HG02943 (cell line): Measurements from ENCODE around the gene PLEKHA4.
"Not testable (repeated sequence)": the region's sequence is repeated elsewhere in the genome, so short reads cannot be mapped to it uniquely, and the experiment has no call there.

ENCODE experiments used
- ATAC-seq: cut with Tn5 transposase; IDR thresholded peaks from one replicate; pipeline ENCODE4 v1.9.1; 2021; ENCODE audit warnings: mild to moderate bottlenecking, low read depth, moderate library complexity; ENCODE audit not compliant: unreplicated experiment

Gene PLEKHA4

GRCh38 chr19:48890551-48890950, 22.1 kb upstream of the PLEKHA4 start:
- no peak for ATAC-seq

- not testable (repeated sequence) for ATAC-seq
These were observed 21.1 kb upstream of the PLEKHA4 start for GRCh38 chr19:48889496-48889895.

GRCh38 chr19:48887861-48888612, 19.6 kb upstream of the PLEKHA4 start:
- no peak for ATAC-seq

GRCh38 chr19:48883726-48884125, 15.3 kb upstream of the PLEKHA4 start:
- no peak for ATAC-seq

- ATAC-seq, result no peak
These were observed 13.6 kb upstream of the PLEKHA4 start for GRCh38 chr19:48881741-48882657.

- ATAC-seq, result not testable (repeated sequence)
These were observed 11.3 kb upstream of the PLEKHA4 start for GRCh38 chr19:48879696-48880095.

- ATAC-seq, result no peak
These were observed 10.7 kb upstream of the PLEKHA4 start for GRCh38 chr19:48879025-48879637.

- ATAC-seq, result no peak
These were observed 10.0 kb upstream of the PLEKHA4 start for GRCh38 chr19:48878196-48879024.

GRCh38 chr19:48877855-48878195, 9.4 kb upstream of the PLEKHA4 start:
- no peak for ATAC-seq

GRCh38 chr19:48876043-48876981, 7.9 kb upstream of the PLEKHA4 start:
- ATAC-seq, result not testable (repeated sequence)

- ATAC-seq, result no peak
These were observed 6.1 kb upstream of the PLEKHA4 start for GRCh38 chr19:48874303-48875135.

- no peak for ATAC-seq
These were observed 5.3 kb upstream of the PLEKHA4 start for GRCh38 chr19:48873476-48874302.

GRCh38 chr19:48872884-48873475, 4.6 kb upstream of the PLEKHA4 start:
- ATAC-seq, result peak; percentile 17

GRCh38 chr19:48872182-48872883, 3.9 kb upstream of the PLEKHA4 start, which contains the start of gene PPP1R15A:
PPP1R15A (plus strand) TSS chr19:48872421; CDS start chr19:48873234, 813 bp downstream.
- ATAC-seq, result peak; percentile 41

GRCh38 chr19:48871471-48872181, 3.2 kb upstream of the PLEKHA4 start:
- not testable (repeated sequence) for ATAC-seq

- ATAC-seq, result no peak
These were observed 1.6 kb upstream of the PLEKHA4 start for GRCh38 chr19:48870048-48870447.
